Stimulated activated CD4-positive, alpha-beta T cell treated with anti-CD3 and anti-CD28 coated beads, TNF-alpha, amount 100 ng/mL, for 24 hours (primary cell): ENCODE measurements around the gene RUNX1.

ENCODE experiments used
- DNase-seq, 3 experiments: peaks; one replicate each; pipeline ENCODE4 v3.0.0-alpha.2; 2020; ENCODE audit warnings: low read depth in 3 of 3

Gene RUNX1

GRCh38 chr21:34897828-34898227, 151.3 kb downstream of the RUNX1 start:
- no peak for DNase-seq

DNA sequence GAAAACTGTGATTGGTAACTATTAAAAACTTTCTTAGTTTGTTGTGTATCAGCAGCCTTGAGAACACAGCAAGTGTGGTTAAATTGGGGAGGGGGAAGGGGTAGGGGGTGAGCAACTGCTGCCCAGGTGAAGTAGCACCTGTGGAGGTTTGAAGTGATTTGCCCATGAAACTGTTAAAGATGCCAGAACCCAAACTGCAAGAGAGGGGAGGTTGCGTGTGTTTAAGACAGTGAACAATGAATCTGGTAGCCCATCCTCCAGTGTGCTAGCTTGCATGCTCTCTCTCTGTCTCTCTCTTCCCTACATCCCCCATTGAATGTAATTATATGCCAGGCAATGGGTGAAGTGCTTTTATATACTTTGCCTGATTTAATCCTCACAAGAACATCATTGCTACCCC, 154.7 kb downstream of the RUNX1 start:
- no peak for DNase-seq

GRCh38 chr21:34892209-34892608, 156.9 kb downstream of the RUNX1 start:
- no peak for DNase-seq

- no peak for DNase-seq
Observed at GRCh38 chr21:34891613-34891943, 157.5 kb downstream of the RUNX1 start.

GRCh38 chr21:34890724-34891612, 158.1 kb downstream of the RUNX1 start:
- no peak for DNase-seq

DNA sequence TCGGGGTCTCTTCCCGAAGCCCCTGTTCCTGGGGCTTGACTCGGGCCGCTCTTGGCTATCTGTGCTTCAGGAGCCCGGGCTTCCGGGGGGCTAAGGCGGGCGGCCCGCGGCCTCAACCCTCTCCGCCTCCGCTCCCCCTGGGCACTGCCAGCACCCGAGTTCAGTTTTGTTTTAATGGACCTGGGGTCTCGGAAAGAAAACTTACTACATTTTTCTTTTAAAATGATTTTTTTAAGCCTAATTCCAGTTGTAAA, 158.7 kb downstream of the RUNX1 start:
- DNase-seq = no peak

GRCh38 chr21:34889676-34890469, 159.2 kb downstream of the RUNX1 start:
- peak; percentile 57 to 78 (median 69) for DNase-seq

- DNase-seq = peak in 1 of 3 experiments; percentile 59
Observed at GRCh38 chr21:34889320-34889675, 159.8 kb downstream of the RUNX1 start.

DNA sequence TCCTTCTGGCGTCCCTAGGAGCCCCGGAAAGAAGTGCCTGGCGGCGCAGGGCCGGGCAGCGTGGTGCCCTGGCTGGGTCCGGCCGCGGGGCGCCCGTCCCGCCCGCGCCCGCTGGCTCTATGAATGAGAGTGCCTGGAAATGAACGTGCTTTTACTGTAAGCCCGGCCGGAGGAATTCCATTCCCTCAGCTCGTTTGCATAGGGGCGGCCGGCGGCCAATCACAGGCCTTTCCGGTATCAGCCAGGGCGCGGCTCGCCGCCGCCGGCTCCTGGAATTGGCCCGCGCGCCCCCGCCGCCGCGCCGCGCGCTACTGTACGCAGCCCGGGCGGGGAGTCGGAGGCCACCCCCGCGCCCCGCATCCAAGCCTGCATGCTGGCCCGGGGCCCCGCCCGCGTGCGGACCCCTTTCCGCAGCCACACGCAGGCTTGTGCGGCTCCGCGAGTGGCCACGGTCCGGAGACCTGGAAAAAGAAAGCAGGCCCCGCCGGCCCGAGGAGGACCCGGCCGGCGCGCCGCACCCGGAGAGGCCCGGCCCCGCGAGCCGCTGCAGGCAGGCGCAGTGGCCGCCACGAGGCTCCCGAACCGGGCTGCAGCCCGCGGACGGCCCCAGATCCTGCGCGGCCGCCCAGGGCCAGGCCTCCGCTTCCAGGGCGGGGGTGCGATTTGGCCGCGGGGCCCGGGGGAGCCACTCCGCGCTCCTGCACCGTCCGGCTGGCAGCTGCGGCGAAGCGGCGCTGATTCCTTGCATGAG, 160.4 kb downstream of the RUNX1 start:
- peak; percentile 78 to 89 (median 79) for DNase-seq

DNA sequence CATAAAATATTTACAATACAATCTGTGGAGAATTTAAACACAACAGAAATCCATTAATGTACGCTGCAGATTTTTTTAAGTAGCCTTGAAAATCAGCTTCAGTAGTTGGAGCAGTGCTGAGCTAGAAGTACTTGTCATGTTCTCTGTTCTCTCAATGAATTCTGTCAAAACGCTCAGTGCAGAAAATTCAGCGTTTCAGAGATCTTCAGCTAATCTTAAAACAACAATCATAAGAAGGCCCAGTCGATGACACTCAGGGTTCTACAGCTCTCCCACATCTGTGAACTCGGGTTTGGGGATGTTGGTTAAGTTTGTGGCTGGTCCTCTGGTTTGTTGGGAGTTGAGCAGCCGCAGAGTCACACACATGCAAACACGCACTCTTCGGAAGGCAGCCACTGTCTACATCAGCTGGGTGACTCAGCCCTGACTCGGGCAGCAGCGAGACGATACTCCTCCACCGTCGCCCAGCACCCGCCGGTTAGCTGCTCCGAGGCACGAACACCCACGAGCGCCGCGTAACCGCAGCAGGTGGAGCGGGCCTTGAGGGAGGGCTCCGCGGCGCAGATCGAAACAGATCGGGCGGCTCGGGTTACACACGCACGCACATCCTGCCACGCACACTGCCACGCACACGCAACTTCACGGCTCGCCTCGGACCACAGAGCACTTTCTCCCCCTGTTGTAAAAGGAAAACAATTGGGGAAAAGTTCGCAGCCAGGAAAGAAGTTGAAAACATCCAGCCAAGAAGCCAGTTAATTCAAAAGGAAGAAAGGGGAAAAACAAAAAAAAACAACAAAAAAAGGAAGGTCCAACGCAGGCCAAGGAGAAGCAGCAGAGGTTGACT, 161.2 kb downstream of the RUNX1 start:
- peak; percentile 84 to 92 (median 89) for DNase-seq

- no peak for DNase-seq
Observed at GRCh38 chr21:34887105-34887442, 162.0 kb downstream of the RUNX1 start.

GRCh38 chr21:34886240-34887104, 162.6 kb downstream of the RUNX1 start:
- no peak for DNase-seq

GRCh38 chr21:34885626-34886239, 163.4 kb downstream of the RUNX1 start:
- no peak for DNase-seq

- DNase-seq = no peak
Observed at GRCh38 chr21:34885125-34885524, 164.0 kb downstream of the RUNX1 start.

DNA sequence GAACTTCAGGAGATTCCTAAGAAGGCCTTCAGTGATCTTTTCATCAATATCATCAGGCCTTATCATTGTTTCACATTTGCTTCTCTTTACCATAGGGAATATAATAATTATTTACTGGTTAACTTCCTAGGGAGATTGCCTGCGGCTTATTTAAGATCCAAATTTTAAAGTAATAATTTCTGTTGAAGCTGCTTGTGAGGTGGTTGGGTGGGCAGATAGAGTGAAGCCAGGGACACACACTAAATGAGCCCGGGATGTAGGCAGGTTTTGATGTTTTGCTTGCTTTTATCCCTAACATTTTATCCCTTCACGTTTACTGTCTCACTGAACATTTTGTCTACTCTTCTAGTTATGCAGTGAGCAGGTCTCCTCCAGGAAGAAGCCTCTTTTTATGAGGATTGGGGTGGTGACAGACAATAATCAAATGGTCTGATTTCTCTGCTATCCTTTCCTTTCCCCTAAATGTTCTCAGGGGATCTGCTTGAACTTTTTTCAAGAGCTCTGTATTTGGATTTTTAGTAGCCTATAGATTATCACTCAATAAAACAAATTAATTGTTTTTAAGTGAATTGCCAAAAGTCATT, 164.7 kb downstream of the RUNX1 start:
- DNase-seq = no peak

DNA sequence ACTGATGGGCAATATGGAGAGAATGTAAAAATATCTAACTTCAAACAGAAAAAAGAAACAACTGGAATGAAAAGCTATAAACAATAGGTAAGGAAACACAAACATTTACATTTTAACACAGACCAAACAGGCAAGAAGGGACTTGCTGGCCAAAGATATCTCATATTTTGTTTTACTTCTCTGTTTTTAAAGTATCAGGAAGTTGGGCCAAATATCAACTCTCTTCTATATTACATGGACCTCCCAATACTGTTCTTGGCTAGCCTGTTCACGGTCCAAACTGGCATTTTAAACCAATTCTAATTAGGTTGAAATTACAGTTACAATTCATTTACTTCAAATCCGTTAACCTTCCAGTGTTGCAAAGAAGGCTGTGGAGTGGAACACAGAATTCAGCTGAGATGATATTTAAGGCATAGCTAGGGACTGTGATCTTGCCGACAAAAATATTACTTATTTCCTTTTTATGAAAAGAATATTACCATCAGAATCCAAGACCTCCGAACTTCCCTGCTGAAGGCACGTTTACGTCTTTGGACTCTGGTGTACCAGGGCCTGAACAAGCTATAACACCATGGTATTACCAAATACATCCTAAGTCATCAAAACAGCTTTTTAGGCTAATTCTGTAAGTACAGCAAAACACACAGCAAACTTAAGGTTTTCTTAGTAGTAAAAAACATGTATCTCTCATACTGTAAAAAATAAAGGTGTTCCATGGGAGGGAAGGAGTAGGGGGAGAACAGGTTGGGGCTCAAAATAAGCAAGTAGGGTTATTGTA, 165.4 kb downstream of the RUNX1 start:
- no peak for DNase-seq

DNA sequence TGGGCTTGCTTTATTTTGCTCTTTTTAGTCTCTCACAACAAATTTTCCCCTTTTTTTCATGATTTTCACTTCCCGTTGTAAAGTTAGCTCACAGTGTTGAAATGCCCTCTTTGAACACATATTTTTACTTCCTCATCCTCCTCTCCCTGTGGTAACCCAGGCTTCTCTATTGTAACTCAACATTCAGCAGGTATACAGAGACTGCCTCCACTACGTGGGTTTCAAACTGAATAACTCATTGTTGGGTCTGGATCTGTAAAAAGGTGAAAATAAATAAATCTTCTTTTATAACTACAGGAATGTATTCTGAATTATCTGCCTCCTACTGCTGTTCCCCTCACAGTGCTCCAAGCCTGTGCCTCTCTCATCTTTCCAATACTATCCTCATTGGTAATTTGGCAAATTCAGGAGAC, 166.4 kb downstream of the RUNX1 start:
- no peak for DNase-seq

DNA sequence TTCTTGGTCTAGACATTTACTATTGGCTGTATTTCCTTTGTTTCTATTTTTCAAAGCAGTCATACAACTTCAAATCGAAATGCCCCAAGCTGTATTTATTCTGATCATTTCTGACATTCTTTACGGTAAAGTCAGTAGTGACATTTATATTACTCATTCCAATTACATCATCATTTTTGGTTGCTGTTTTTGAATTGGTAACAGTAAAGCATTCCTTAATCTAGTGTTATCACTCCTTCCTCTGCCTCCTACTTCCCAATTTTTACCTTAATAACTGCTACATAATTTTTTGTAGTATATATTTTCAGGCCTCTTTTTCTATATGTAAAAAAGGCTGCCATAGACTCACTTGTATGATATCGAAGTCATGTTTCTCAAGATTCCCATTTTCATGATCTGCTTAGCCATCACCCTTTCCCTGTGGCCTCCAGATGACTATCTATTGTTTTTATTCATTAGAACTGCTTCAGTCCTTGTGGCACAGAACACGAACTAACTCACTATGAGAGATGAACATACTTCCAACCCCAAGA, 167.2 kb downstream of the RUNX1 start:
- no peak for DNase-seq

DNA sequence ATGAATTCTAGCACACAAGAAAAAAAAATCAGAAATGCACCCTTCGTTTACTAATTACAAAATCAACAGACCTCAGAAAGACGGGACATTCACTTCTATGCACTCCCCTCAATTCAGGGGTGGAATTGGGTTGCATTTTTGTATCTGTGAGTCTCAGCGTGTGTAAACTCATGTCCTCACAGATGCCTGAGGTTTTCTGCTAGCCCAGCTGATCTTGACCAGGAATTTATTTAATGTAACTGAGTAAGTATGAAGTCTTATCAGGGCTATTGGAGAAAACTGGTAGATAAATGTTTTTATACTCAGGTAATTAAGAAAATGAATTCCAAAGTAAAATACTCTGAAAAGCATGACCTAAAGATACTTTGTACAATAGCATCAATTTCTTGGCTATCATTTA, 167.7 kb downstream of the RUNX1 start:
- no peak for DNase-seq
